ENCODE measurements around the gene PLB1.
A peak's percentile ranks its signal among the peaks of the same experiment; 100 is the strongest.

Gene PLB1

GRCh38 chr2:28689771-28690170 lies 193.9 kb downstream of the PLB1 start:
- Histone ChIP-seq H3K4me2 (ENCODE audit: low read length) (no peak overlapping the region), H2AFZ (no peak overlapping the region), H3K4me3 (ENCODE audit: low read depth, low read length) (no peak overlapping the region), H3K9me3 (ENCODE audit: control insufficient read depth, low read length) (no peaks in the 10 kb centered on the region), H3K36me3 (ENCODE audit: control insufficient read depth, insufficient read depth, low read length) (no peaks in the 10 kb centered on the region), H3K27me3 (ENCODE audit: control insufficient read depth, insufficient read depth, low read length) (no peaks in the 10 kb centered on the region), H3K9ac (no peak overlapping the region), H3K4me1 (peaks cover 27% of the 10 kb centered on the region), H3K27ac (no peak overlapping the region), H3K79me2 (no peaks in the 10 kb centered on the region)
- TF ChIP-seq, protein P1, sequence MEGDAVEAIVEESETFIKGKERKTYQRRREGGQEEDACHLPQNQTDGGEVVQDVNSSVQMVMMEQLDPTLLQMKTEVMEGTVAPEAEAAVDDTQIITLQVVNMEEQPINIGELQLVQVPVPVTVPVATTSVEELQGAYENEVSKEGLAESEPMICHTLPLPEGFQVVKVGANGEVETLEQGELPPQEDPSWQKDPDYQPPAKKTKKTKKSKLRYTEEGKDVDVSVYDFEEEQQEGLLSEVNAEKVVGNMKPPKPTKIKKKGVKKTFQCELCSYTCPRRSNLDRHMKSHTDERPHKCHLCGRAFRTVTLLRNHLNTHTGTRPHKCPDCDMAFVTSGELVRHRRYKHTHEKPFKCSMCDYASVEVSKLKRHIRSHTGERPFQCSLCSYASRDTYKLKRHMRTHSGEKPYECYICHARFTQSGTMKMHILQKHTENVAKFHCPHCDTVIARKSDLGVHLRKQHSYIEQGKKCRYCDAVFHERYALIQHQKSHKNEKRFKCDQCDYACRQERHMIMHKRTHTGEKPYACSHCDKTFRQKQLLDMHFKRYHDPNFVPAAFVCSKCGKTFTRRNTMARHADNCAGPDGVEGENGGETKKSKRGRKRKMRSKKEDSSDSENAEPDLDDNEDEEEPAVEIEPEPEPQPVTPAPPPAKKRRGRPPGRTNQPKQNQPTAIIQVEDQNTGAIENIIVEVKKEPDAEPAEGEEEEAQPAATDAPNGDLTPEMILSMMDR (IDR thresholded peaks at IDR 0.05) = no peak

DNA sequence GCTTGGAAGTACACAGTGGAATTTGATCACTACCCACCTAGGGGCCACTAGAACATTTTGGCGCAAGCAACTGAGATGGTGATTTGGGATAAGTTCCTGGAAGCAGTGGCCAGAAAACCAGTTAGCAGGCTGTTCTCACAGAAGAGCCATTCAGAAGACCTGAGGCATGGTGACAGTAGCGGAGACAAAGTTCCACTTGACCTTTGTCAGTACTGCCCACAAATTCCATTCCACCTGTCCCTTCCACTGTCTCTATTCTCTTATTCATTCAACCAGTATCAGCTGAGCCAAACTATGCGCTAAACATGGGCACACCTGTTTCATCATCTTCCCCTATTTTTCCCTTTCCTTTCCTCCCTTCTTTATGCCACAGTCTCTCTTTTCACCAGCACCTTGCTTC lies 196.6 kb downstream of the PLB1 start:
- Histone ChIP-seq H3K9me3 (ENCODE audit: control insufficient read depth, low read length) (no peaks in the 10 kb centered on the region), H3K4me2 (ENCODE audit: low read length) (no peak overlapping the region), H2AFZ (peak overlapping the region; percentile 48), H3K9ac (no peak overlapping the region), H3K4me1 (peaks cover 22% of the 10 kb centered on the region), H3K79me2 (no peaks in the 10 kb centered on the region), H3K4me3 (ENCODE audit: low read depth, low read length) (no peak overlapping the region), H3K36me3 (ENCODE audit: control insufficient read depth, insufficient read depth, low read length) (no peaks in the 10 kb centered on the region), H3K27ac (no peak overlapping the region), H3K27me3 (ENCODE audit: control insufficient read depth, insufficient read depth, low read length) (no peaks in the 10 kb centered on the region)
- TF ChIP-seq, protein P1 (IDR thresholded peaks at IDR 0.05) = no peak

DNA sequence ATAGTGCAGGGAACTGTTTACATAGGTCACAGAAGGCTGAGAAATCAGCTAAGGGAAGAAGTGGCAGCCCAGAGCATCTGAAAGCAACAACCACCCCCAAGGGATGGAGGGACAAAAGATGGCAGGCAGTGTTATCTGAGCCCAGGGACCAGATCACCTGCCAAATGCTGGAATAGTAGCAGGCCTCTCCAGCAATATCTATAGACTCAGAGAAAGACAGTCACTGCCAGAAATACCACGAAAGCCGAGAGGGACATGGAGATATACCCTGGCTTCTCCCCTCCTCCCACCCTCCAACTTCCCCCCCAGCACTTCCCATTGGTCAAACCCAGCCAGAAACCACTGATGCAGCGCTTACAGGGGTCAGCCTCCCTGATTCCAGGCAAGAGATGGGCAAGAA lies 197.4 kb downstream of the PLB1 start:
- H3K9me3 ChIP-seq (ENCODE audit: control insufficient read depth, low read length) = no peaks in the 10 kb centered on the region
- no peak overlapping the region for H3K4me3 ChIP-seq (ENCODE audit: low read depth, low read length)
- H3K9ac ChIP-seq = no peak overlapping the region
- TF ChIP-seq, protein P1 (IDR thresholded peaks at IDR 0.05) = no peak
- H3K27me3 ChIP-seq (ENCODE audit: control insufficient read depth, insufficient read depth, low read length) = no peaks in the 10 kb centered on the region
- no peaks in the 10 kb centered on the region for H3K79me2 ChIP-seq
- no peak overlapping the region for H2AFZ ChIP-seq
- no peaks in the 10 kb centered on the region for H3K36me3 ChIP-seq (ENCODE audit: control insufficient read depth, insufficient read depth, low read length)
- peaks cover 22% of the 10 kb centered on the region for H3K4me1 ChIP-seq
- no peak overlapping the region for H3K4me2 ChIP-seq (ENCODE audit: low read length)
- H3K27ac ChIP-seq = no peak overlapping the region

Measured in parathyroid adenoma (tissue), 2 donors.